NB4 (cell line): ENCODE data around the gene CBX7.
A peak's percentile ranks its signal among the peaks of the same experiment; 100 is the strongest.

Source experiments
- DNase-seq: peaks from one replicate; pipeline ENCODE4 v3.0.0; 2010; ENCODE audit warnings: low read depth
- H3K4me3 ChIP-seq: one replicate; pipeline ENCODE4 v1.5.1; 2011; ENCODE audit warnings: mild to moderate bottlenecking, low read depth, low read length, moderate library complexity
- MYC ChIP-seq: IDR thresholded peaks from 2 replicates; pipeline ENCODE4 v1.6.1; 2011; ENCODE audit warnings: low read depth, low read length
- POLR2A ChIP-seq: IDR thresholded peaks from 2 replicates; pipeline ENCODE4 v1.6.1; 2011; ENCODE audit warnings: mild to moderate bottlenecking; ENCODE audit not compliant: insufficient read length; ENCODE audit errors: extremely low read depth
- TF ChIP-seq, protein P1 (sequence below): IDR thresholded peaks from 2 replicates; pipeline ENCODE4 v1.6.1; 2011; ENCODE audit warnings: low read depth, low read length
- TF ChIP-seq, protein P2 (sequence below): IDR thresholded peaks from one replicate; pipeline ENCODE4 v1.5.1; 2012; ENCODE audit warnings: low read depth, low read length

The CBX7 gene

DNA sequence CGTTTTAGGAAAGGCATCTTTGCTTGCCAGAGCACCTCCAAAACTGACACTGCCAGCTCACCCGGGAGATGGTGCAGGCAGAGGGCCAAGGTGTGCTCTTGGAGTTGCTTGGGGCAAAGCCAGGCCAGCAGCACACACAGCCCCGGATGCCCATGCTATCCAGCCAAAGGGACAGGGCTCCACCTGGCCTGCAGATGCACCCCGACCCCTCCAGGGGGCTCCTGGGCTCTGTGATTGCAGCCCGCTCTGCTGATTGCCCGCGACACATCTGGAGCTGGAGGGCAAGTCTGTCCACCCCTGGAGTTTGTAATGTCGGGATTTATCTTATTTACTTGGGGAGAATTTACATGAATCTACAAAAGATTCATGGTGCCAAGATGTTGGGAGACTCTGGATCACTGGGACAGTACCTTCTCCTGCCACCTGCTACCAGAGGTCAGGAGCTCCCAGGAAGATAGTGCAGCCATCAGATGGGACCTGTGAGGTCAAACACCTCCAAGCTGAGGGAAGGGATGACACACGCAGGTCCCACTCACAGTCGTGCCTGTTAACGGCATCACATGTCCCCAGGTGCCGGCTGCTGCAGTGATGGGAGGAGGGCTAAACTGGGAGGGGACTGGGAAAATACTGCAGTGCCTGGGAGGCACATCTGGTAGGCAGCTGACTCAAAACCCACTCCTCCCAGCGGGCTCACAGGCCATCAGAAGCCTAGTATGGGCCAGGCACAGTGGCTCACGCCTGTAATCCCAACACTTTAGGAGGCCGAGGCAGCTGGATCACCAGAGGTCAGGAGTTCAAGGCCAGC is 17.2 kb downstream of the CBX7 start:
- TF ChIP-seq, protein P1, sequence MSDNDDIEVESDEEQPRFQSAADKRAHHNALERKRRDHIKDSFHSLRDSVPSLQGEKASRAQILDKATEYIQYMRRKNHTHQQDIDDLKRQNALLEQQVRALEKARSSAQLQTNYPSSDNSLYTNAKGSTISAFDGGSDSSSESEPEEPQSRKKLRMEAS = no peak
- TF ChIP-seq MYC = no peak
- TF ChIP-seq, protein P2, sequence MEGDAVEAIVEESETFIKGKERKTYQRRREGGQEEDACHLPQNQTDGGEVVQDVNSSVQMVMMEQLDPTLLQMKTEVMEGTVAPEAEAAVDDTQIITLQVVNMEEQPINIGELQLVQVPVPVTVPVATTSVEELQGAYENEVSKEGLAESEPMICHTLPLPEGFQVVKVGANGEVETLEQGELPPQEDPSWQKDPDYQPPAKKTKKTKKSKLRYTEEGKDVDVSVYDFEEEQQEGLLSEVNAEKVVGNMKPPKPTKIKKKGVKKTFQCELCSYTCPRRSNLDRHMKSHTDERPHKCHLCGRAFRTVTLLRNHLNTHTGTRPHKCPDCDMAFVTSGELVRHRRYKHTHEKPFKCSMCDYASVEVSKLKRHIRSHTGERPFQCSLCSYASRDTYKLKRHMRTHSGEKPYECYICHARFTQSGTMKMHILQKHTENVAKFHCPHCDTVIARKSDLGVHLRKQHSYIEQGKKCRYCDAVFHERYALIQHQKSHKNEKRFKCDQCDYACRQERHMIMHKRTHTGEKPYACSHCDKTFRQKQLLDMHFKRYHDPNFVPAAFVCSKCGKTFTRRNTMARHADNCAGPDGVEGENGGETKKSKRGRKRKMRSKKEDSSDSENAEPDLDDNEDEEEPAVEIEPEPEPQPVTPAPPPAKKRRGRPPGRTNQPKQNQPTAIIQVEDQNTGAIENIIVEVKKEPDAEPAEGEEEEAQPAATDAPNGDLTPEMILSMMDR = peak; percentile 85
- peak; percentile 64 for DNase-seq
- H3K4me3 ChIP-seq = no peak overlapping the region

DNA sequence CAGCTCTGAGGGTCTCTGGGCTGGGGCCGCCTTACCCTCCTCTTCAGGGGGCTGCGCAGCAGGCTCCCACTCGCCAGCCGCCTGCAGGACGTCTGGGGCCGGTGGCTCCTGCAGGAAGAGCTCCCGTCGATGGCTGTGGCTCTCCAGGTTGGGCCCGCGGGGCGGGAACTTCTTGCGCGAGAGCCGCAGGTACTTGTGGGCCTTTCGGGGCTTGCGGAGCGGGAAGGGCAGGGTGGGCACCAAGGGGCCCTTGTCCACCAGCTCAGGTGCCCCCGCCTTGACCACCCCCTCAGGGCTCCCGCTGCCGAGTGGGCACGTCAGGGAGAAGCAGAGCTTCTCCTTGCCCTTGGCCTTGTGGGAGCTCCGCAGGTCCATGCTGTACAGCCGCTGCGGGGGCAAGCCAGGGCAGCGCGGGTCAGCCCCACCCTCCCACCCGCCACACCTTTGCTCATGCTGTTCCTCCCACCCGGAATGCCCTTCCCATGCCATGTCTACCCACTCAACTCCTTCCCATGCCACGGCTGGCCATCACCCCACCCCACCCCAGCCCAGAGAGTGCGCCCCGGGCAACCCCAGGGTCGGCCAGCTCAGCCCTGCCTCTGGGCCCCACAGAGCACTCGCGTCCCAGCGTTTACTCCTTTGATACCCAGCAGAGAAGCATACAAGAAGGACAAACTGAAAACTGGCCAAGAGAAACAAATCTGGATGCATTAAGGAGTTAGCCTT is 18.0 kb downstream of the CBX7 start:
- no peak overlapping the region for H3K4me3 ChIP-seq
- DNase-seq = no peak

DNA sequence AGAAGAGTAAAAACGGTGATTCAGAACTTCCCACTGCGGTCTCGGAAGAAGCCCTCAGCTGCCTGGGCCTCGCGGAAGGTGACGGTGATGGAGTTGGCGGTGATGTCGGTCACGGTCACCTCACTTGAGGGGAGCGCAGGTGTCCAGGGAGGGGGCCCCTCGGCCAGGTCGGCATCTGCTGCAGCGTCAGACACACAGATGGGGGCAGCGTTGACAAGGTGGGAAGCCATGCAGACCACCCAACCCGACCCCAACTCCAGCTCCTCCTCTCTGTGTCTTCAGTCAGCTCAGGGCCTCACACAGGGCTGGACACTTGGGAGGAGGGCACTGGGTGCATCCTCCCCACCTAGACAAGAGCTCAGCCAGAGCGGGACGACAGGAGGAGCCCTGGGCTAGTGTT is 18.6 kb downstream of the CBX7 start:
- TF ChIP-seq, protein P1 = no peak
- TF ChIP-seq, protein P2 = no peak
- TF ChIP-seq POLR2A (no peak), MYC (no peak)
- H3K4me3 ChIP-seq = no peak overlapping the region
- DNase-seq = no peak

More for the DNA sequence above, 18.0 kb downstream of the CBX7 start:
- TF ChIP-seq, protein P2 = no peak

DNA sequence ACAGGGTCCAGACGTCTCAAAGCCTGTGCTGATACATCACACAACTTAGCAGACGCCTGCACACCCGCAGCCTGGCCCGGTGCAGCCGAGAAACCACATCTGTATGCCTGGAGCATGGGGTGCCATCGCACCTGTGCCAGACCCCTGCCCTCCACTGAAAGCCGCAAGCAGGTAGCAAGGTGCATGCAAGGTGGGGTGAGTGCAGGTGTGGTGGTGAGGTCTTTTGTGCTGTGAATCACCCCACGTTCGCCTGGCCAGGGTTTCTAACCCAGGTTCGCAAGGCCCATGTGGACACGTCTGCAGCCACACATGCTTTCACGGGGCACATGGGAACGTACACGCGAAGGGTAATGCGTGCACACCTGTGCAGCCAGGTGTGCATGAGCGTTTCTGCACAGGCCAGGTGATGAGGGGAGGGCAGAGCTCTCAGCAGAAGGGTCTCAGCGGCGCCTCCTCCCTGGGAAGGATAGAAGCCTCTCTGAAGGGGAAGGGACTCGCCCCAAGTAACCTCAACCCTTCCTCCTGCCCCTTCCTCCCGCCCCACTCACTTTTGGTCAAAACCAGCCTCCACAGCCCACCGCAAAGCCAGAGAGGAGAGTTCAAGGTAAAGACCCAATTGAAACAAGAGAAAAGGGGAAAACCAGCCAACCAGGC is 19.5 kb downstream of the CBX7 start:
- no peak overlapping the region for H3K4me3 ChIP-seq
- TF ChIP-seq MYC (no peak), POLR2A (no peak)
- TF ChIP-seq, protein P1 = no peak
- TF ChIP-seq, protein P2 = no peak
- DNase-seq = no peak

DNA sequence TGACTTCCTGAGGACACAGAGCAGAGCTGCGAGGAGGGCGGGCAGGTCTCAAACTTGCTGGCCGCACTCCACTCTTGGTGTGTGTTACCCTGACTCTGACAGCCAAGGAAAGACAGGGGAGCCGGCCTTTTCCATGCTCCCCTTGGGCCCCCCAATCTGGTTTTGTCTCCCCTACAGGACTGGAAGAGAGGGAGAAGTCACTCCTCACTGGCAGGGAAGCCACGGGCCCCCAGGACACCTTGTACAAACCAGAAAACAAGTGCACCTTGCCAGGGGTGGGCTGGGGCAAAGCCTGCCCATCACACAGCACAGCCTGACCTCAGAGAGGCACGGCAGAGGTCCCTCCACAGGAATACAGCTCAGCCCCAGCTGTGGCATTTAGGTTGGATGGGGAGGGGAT is 20.2 kb downstream of the CBX7 start:
- DNase-seq = no peak
- TF ChIP-seq, protein P2 = no peak
- TF ChIP-seq, protein P1 = no peak
- TF ChIP-seq POLR2A = no peak
- TF ChIP-seq MYC = no peak
- no peak overlapping the region for H3K4me3 ChIP-seq
